Tibial nerve (tissue), 4 donors: ENCODE measurements around the gene SLC35E1. TPM values are rescaled to one million over a fixed set of nuclear protein-coding genes. Genes with fewer than 3 reads are reported as not detected.

Source experiments
- DNase-seq, 2 donors: peaks; one replicate each; pipeline ENCODE4 v3.0.0-alpha.2; 2019; ENCODE audit warnings: low spot score in 2 of 2
- H3K27ac ChIP-seq, 4 donors: fragments of 200-600 bp; sonication (generic) in 3 of 4; one replicate each; pipeline ENCODE4 v1.5.1; 2017 to 2019; ENCODE audit warnings: mild to moderate bottlenecking in 1 of 4
- H3K27me3 ChIP-seq, 2 donors: fragments of 200-600 bp; sonication (generic) in 1 of 2; one replicate each; pipeline versions ENCODE4 v1.5.1 to v1.6.0; 2017 to 2019
- H3K36me3 ChIP-seq, 3 donors: fragments of 200-600 bp; sonication (generic); one replicate each; pipeline ENCODE4 v1.5.1; 2018 to 2019
- H3K4me1 ChIP-seq, 4 donors: fragments of 200-600 bp; sonication (generic) in 3 of 4; one replicate each; pipeline ENCODE4 v1.5.1; 2017 to 2019
- H3K4me3 ChIP-seq, 4 donors: fragments of 200-600 bp; sonication (generic) in 3 of 4; one replicate each; pipeline ENCODE4 v1.5.1; 2017 to 2019; ENCODE audit warnings: mild to moderate bottlenecking in 1 of 4, moderate library complexity in 1 of 4
- H3K9me3 ChIP-seq, 4 donors: fragments of 200-600 bp; sonication (generic) in 3 of 4; one replicate each; pipeline ENCODE4 v1.5.1; 2017 to 2019
- EP300 ChIP-seq, 2 donors: sonication (generic); formaldehyde crosslinking; IDR thresholded peaks; one replicate each; pipeline ENCODE4 v1.6.1; 2017; ENCODE audit warnings: antibody characterized with exemption in 2 of 2, mild to moderate bottlenecking in 1 of 2
- POLR2A ChIP-seq, 2 donors: fragments of 450-650 bp; IDR thresholded peaks; one replicate each; pipeline ENCODE4 v1.6.1; 2017; ENCODE audit warnings: antibody characterized with exemption in 2 of 2, mild to moderate bottlenecking in 2 of 2, moderate library complexity in 2 of 2
- WGBS, 2 donors: methylation state at CpG; one replicate each; pipeline ENCODE4 v1.1.5; 2018; 5-methylcytosine and 5-hydroxymethylcytosine counted together
- total RNA-seq, 4 donors: library from RNA; depleted of rRNA; stranded (reverse); fragments of >200 nt; gene quantifications; one replicate each; pipeline ENCODE4 v1.1.0, GENCODE V29; 2016
- TF ChIP-seq, protein P1 (sequence below), 5 experiments: fragments of 200-600 bp in 3 of 5; fragments of 450-650 bp in 2 of 5; sonication (generic) in 3 of 5; IDR thresholded peaks; one replicate each; pipeline ENCODE4 v1.5.1; 2016 to 2019; ENCODE audit warnings: antibody characterized with exemption in 5 of 5, mild to moderate bottlenecking in 3 of 5, moderate library complexity in 2 of 5

Gene SLC35E1
- total RNA-seq, 4 donors from 2014 or later = 24.9 to 29.5 (median 28.0) TPM

DNA sequence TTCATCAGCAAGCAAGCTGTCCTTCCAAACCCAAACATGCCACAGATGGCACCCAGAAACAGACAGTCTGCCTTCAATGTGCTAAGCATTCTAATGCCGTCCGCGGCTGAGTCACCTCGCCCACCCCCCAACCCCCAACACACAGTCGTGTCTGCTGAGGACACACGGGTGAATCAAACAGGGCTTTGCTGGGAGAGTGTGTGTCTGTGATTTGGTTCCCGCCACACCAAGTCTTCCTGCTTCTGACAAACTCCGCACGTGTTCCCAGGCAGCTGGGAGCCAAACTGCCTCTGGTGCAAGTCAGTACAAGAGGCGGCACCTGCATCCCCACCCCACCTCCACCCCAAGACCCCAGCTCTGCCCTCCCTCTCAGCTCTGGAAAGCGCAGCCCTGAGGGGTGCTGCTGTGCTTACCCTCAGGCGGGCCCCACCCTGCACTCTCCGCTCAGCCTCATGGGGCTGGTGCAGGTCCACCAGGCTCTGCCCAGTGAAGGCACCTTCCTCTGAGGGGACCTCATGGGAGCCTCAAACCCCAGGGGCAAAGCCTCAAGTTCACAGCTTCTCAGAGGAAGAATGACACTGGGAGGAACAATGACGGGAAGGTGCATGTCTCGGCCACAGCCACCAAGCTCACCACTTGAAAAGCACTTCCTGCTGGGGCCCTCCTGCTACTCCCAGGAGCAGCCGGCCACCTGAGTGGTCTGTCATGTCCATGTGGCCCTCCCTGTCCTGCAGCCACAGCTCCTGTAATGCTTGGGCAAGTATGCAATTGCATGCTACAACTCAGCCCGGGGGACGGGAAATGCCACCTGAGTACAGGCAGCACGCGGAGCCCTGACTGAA, 15.0 kb upstream of the SLC35E1 start:
- H3K36me3 ChIP-seq = no peaks in the 10 kb centered on the region
- DNase-seq = peak in 1 of 2 donors; percentile 32
- H3K27ac ChIP-seq = peak overlapping the region in 3 of 4 donors; percentile 43 to 64 (median 47)
- H3K4me1 ChIP-seq = peaks cover 0 to 94% (median 78%) of the 10 kb centered on the region in 4 donors
- 55 to 58% methylated on average over 19 of the region's 20 CpGs for WGBS, 2 donors
- no peak for TF ChIP-seq POLR2A (IDR thresholded peaks at IDR 0.05)
- TF ChIP-seq EP300 (IDR thresholded peaks at IDR 0.05) = no peak
- TF ChIP-seq, protein P1, sequence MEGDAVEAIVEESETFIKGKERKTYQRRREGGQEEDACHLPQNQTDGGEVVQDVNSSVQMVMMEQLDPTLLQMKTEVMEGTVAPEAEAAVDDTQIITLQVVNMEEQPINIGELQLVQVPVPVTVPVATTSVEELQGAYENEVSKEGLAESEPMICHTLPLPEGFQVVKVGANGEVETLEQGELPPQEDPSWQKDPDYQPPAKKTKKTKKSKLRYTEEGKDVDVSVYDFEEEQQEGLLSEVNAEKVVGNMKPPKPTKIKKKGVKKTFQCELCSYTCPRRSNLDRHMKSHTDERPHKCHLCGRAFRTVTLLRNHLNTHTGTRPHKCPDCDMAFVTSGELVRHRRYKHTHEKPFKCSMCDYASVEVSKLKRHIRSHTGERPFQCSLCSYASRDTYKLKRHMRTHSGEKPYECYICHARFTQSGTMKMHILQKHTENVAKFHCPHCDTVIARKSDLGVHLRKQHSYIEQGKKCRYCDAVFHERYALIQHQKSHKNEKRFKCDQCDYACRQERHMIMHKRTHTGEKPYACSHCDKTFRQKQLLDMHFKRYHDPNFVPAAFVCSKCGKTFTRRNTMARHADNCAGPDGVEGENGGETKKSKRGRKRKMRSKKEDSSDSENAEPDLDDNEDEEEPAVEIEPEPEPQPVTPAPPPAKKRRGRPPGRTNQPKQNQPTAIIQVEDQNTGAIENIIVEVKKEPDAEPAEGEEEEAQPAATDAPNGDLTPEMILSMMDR (IDR thresholded peaks at IDR 0.05) = no peak
- no peaks in the 10 kb centered on the region for H3K9me3 ChIP-seq
- H3K4me3 ChIP-seq = no peak overlapping the region
- H3K27me3 ChIP-seq = no peaks in the 10 kb centered on the region

DNA sequence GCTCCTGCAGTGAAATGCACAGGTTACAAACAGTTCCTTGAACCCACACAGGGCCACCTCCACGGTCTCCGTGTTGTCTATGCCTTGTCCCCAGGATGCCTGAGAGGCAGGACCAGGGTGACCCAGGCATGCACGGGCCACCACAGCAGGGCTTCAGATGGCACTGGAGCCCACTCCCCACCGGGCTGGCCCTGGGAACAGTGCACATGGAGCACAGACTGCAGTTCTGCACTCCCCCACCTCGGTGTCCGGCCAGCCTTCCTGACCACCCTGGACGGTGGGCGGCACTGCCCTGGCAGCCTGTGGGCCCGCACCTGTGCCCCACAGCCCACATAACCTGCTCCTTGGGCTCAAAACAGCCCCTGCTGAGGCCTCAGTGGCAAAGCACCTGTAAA, 14.3 kb upstream of the SLC35E1 start:
- Histone ChIP-seq H3K36me3 (no peaks in the 10 kb centered on the region), H3K4me3 (no peak overlapping the region), H3K27ac (peak overlapping the region in 2 of 4 donors; percentile 64 to 84), H3K9me3 (no peaks in the 10 kb centered on the region), H3K4me1 (peaks cover 0 to 94% (median 79%) of the 10 kb centered on the region in 4 donors), H3K27me3 (no peaks in the 10 kb centered on the region)
- no peak for DNase-seq
- TF ChIP-seq POLR2A (IDR thresholded peaks at IDR 0.05) (no peak), EP300 (IDR thresholded peaks at IDR 0.05) (no peak)
- TF ChIP-seq, protein P1 (IDR thresholded peaks at IDR 0.05) = no peak
- 81 to 93% methylated on average over 9 of the region's 9 CpGs for WGBS, 2 donors

DNA sequence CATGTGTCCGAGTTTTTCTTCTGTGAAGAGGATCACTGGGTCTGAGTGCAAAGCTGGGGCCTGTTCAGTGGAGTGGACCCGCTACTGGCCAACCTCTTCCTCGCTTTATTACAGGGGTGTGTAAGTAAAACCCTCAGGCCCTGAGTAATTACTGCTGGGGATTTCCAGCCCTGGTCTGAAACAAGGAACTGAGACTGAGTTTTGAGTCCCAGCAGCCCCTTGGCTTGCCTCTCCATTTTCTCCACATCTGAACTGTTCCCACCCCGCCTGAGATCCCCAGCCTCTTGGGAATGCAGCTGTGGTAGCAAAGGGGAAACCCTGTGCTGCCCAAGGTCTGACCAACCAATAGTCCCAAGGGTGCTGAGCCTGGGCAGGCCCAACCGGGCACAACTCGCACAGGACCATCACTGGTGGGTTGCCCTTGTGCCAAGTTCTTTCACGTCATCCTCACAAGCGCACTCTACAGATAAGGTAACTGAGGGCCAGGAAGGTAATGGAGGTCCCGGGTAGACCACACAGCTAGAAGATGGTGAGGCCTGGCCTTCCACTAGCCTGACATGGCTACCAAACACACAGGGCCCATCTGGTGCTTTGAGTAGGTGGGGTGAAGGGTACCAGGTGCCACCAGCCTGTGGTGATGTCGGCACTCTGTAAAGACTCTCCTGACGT, 13.7 kb upstream of the SLC35E1 start:
- H3K27me3 ChIP-seq = no peaks in the 10 kb centered on the region
- DNase-seq = no peak
- H3K4me3 ChIP-seq = no peak overlapping the region
- H3K36me3 ChIP-seq = no peaks in the 10 kb centered on the region
- no peaks in the 10 kb centered on the region for H3K9me3 ChIP-seq
- H3K4me1 ChIP-seq = peaks cover 0 to 95% (median 79%) of the 10 kb centered on the region in 4 donors
- H3K27ac ChIP-seq = peak overlapping the region in 3 of 4 donors; percentile 52 to 84 (median 64)
- WGBS, 2 donors = 72 to 81% methylated on average over 11 of the region's 11 CpGs
- TF ChIP-seq POLR2A (IDR thresholded peaks at IDR 0.05) = no peak
- TF ChIP-seq EP300 (IDR thresholded peaks at IDR 0.05) = no peak
- TF ChIP-seq, protein P1 (IDR thresholded peaks at IDR 0.05) = no peak

DNA sequence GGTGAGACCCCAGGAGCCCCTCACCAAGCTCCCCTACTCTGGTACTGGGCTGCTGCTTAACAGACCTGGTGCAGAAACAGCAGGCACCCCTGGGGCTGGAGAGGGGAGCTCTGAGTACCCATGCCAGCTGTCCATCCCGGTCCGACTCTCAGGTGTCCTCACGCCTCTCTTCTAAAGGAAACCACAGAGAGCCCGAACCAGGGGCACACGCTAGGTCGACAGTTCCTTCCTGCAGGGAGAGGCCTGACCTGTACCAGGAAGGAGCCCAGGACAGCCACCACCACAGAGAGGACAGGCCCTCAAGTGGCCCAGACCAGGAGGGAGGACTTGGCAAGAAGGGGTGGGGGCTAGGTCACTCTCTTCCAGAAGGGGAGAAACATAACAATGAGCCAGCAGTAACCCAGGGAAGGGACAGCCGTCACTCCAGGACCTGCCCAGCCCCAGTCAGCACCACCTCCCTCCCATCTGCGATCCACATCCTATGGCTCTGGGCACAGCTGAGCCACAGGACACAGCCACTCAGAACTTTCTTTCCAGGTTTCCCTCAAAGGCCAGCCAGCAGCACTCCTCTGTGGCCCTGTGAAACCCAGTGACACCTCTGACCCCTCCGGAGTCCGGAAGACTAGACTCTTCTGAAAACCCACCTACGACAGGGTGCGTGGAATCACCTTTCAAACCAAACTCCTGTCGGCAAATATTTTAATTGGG, 13.0 kb upstream of the SLC35E1 start:
- WGBS, 2 donors = 74 to 77% methylated on average over 13 of the region's 13 CpGs
- TF ChIP-seq, protein P1 (IDR thresholded peaks at IDR 0.05) = no peak
- TF ChIP-seq POLR2A (IDR thresholded peaks at IDR 0.05) = no peak
- no peak for TF ChIP-seq EP300 (IDR thresholded peaks at IDR 0.05)
- Histone ChIP-seq H3K9me3 (no peaks in the 10 kb centered on the region), H3K4me3 (peak overlapping the region in 2 of 4 donors; percentile 16 to 28), H3K4me1 (peaks cover 0 to 97% (median 76%) of the 10 kb centered on the region in 4 donors), H3K36me3 (no peaks in the 10 kb centered on the region), H3K27me3 (no peaks in the 10 kb centered on the region), H3K27ac (peak overlapping the region; percentile 50 to 84 (median 58))
- DNase-seq = no peak
